Tongue (tissue), 2 donors: ENCODE measurements around the gene CNTNAP5. TPM values are rescaled to one million over a fixed set of nuclear protein-coding genes. Genes with fewer than 3 reads are reported as not detected.

Experiments used
- DNase-seq: peaks from one replicate; pipeline ENCODE4 v3.0.0-alpha.2; 2015
- total RNA-seq: library from RNA; depleted of rRNA; stranded (reverse); fragments of >200 nt; gene quantifications from one replicate; pipeline ENCODE4 v1.2.3, GENCODE V29; 2014

The CNTNAP5 gene
- total RNA-seq, 1 donor from 2014 or later: 1.7 TPM

- DNase-seq: peak; percentile 24
Measured at GRCh38 chr2:124702777-124703176, 677.7 kb downstream of the CNTNAP5 start.

- no peak for DNase-seq
Measured at GRCh38 chr2:124704071-124704925, 679.2 kb downstream of the CNTNAP5 start.

GRCh38 chr2:124708661-124709060, 683.6 kb downstream of the CNTNAP5 start:
- DNase-seq: no peak

- DNase-seq: no peak
Measured at GRCh38 chr2:124713969-124714368, 688.9 kb downstream of the CNTNAP5 start.

- no peak for DNase-seq
Measured at GRCh38 chr2:124725187-124725586, 700.1 kb downstream of the CNTNAP5 start.

GRCh38 chr2:124740636-124741035, 715.5 kb downstream of the CNTNAP5 start:
- no peak for DNase-seq

GRCh38 chr2:124753842-124754241, 728.8 kb downstream of the CNTNAP5 start:
- no peak for DNase-seq

- DNase-seq: peak; percentile 8
Measured at GRCh38 chr2:124755386-124755785, 730.3 kb downstream of the CNTNAP5 start.

GRCh38 chr2:124756048-124756447, 731.0 kb downstream of the CNTNAP5 start:
- DNase-seq: no peak

GRCh38 chr2:124762388-124762787, 737.3 kb downstream of the CNTNAP5 start:
- no peak for DNase-seq

- DNase-seq: no peak
Measured at GRCh38 chr2:124763611-124764010, 738.5 kb downstream of the CNTNAP5 start.

- DNase-seq: no peak
Measured at GRCh38 chr2:124774781-124775180, 749.7 kb downstream of the CNTNAP5 start.

GRCh38 chr2:124776332-124776731, 751.2 kb downstream of the CNTNAP5 start:
- no peak for DNase-seq

GRCh38 chr2:124778076-124778475, 753.0 kb downstream of the CNTNAP5 start:
- no peak for DNase-seq

- DNase-seq: no peak
Measured at GRCh38 chr2:124796647-124797046, 771.6 kb downstream of the CNTNAP5 start.

- DNase-seq: no peak
Measured at GRCh38 chr2:124797049-124797448, 772.0 kb downstream of the CNTNAP5 start.

GRCh38 chr2:124798551-124798950, 773.5 kb downstream of the CNTNAP5 start:
- DNase-seq: no peak

- DNase-seq: peak; percentile 38
Measured at GRCh38 chr2:124804014-124804940, 779.2 kb downstream of the CNTNAP5 start.

- DNase-seq: no peak
Measured at GRCh38 chr2:124805060-124805459, 780.0 kb downstream of the CNTNAP5 start.

GRCh38 chr2:124810132-124810531, 785.0 kb downstream of the CNTNAP5 start:
- DNase-seq: peak; percentile 40

GRCh38 chr2:124814968-124815745, 790.1 kb downstream of the CNTNAP5 start:
- peak; percentile 39 for DNase-seq

- DNase-seq: no peak
Measured at GRCh38 chr2:124816007-124816406, 790.9 kb downstream of the CNTNAP5 start.
